BLaER1 treated with 17β-estradiol and CSF1 and Interleukin-3, amounts not matched to agents 10 nM and 100 nM (cell line): ENCODE measurements around the gene ADGRA1.
A peak's percentile ranks its signal among the peaks of the same experiment; 100 is the strongest.

Source experiments
- H3K27ac ChIP-seq, 11 experiments: shearing (Covaris generic); formaldehyde crosslinking; 2 replicates each; pipeline ENCODE4 v1.8.1; 2022
- H3K27me3 ChIP-seq, 11 experiments: shearing (Covaris generic); formaldehyde crosslinking; 2 replicates each; pipeline ENCODE4 v1.8.1; 2022
- H3K36me3 ChIP-seq, 11 experiments: shearing (Covaris generic); formaldehyde crosslinking; 2 replicates each; pipeline ENCODE4 v1.8.1; 2022
- H3K4me1 ChIP-seq, 10 experiments: shearing (Covaris generic); formaldehyde crosslinking; 2 replicates each; pipeline ENCODE4 v1.8.1; 2022
- H3K4me2 ChIP-seq, 11 experiments: shearing (Covaris generic); formaldehyde crosslinking; 2 replicates each; pipeline ENCODE4 v1.8.1; 2022
- H3K4me3 ChIP-seq, 10 experiments: shearing (Covaris generic); formaldehyde crosslinking; 2 replicates each; pipeline ENCODE4 v1.8.1; 2022
- H3K9ac ChIP-seq, 11 experiments: shearing (Covaris generic); formaldehyde crosslinking; 2 replicates each; pipeline ENCODE4 v1.8.1; 2022
- H3K9me3 ChIP-seq, 11 experiments: shearing (Covaris generic); formaldehyde crosslinking; replicated peaks in 1 of 11; 2 replicates each; pipeline ENCODE4 v1.8.1; 2022
- H4K20me1 ChIP-seq, 11 experiments: shearing (Covaris generic); formaldehyde crosslinking; 2 replicates each; pipeline ENCODE4 v1.8.1; 2022
- Cebpa-rat ChIP-seq, 11 experiments: shearing (Covaris generic); IDR thresholded peaks; 2 replicates each; pipeline ENCODE4 v1.8.1; 2022

ADGRA1 gene

GRCh38 chr10:133176546-133176945, 88.8 kb downstream of the ADGRA1 start:
- H3K27ac ChIP-seq = no peak overlapping the region
- H3K4me2 ChIP-seq = no peak overlapping the region
- H3K36me3 ChIP-seq = no peaks in the 10 kb centered on the region
- H3K27me3 ChIP-seq = peaks cover 11 to 35% (median 26%) of the 10 kb centered on the region in 11 experiments
- H3K9ac ChIP-seq = no peak overlapping the region
- no peak for TF ChIP-seq Cebpa-rat (IDR thresholded peaks at IDR 0.05)
- no peak overlapping the region for H3K4me3 ChIP-seq
- peaks cover 0 to 17% (median 0%) of the 10 kb centered on the region in 11 experiments; a peak in 6 of 22 replicates for H3K9me3 ChIP-seq
- H3K4me1 ChIP-seq = peaks cover 14 to 53% (median 29%) of the 10 kb centered on the region in 10 experiments; a peak in 19 of 20 replicates
- peaks cover 0 to 23% (median 7%) of the 10 kb centered on the region in 11 experiments; a peak in 8 of 22 replicates for H4K20me1 ChIP-seq

- peaks cover 0 to 34% (median 8%) of the 10 kb centered on the region in 11 experiments; a peak in 10 of 22 replicates for H4K20me1 ChIP-seq
- no peak overlapping the region for H3K9ac ChIP-seq
- H3K27ac ChIP-seq = no peak overlapping the region
- peaks cover 14 to 64% (median 37%) of the 10 kb centered on the region in 10 experiments; a peak in 19 of 20 replicates for H3K4me1 ChIP-seq
- H3K9me3 ChIP-seq = peaks cover 0 to 17% (median 0%) of the 10 kb centered on the region in 11 experiments; a peak in 6 of 22 replicates
- peaks cover 11 to 42% (median 27%) of the 10 kb centered on the region in 11 experiments for H3K27me3 ChIP-seq
- H3K4me3 ChIP-seq = no peak overlapping the region
- peak overlapping the region in 9 of 11 experiments; percentile 55 to 88 (median 71); a peak in 17 of 22 replicates for H3K4me2 ChIP-seq
- no peak for TF ChIP-seq Cebpa-rat (IDR thresholded peaks at IDR 0.05)
- H3K36me3 ChIP-seq = no peaks in the 10 kb centered on the region
These were observed 89.8 kb downstream of the ADGRA1 start for GRCh38 chr10:133177380-133178157.

GRCh38 chr10:133178357-133179127, 90.8 kb downstream of the ADGRA1 start:
- H3K36me3 ChIP-seq = no peaks in the 10 kb centered on the region
- TF ChIP-seq Cebpa-rat (IDR thresholded peaks at IDR 0.05) = no peak

GRCh38 chr10:133179128-133179520, 91.4 kb downstream of the ADGRA1 start:
- Histone ChIP-seq H3K9ac (no peak overlapping the region), H3K9me3 (peaks cover 0 to 17% (median 0%) of the 10 kb centered on the region in 11 experiments; a peak in 5 of 22 replicates), H3K36me3 (no peaks in the 10 kb centered on the region), H3K27ac (no peak overlapping the region), H4K20me1 (peaks cover 0 to 46% (median 16%) of the 10 kb centered on the region in 11 experiments; a peak in 13 of 22 replicates), H3K4me2 (peak overlapping the region in 10 of 11 experiments; percentile 33 to 88 (median 71); a peak in 17 of 22 replicates), H3K27me3 (peaks cover 11 to 57% (median 37%) of the 10 kb centered on the region in 11 experiments), H3K4me1 (peaks cover 17 to 64% (median 52%) of the 10 kb centered on the region in 10 experiments), H3K4me3 (no peak overlapping the region)
- TF ChIP-seq Cebpa-rat (IDR thresholded peaks at IDR 0.05) = no peak

More at GRCh38 chr10:133178357-133179127, 90.8 kb downstream of the ADGRA1 start:
- H4K20me1 ChIP-seq = peaks cover 0 to 43% (median 16%) of the 10 kb centered on the region in 11 experiments; a peak in 13 of 22 replicates
- peak overlapping the region; percentile 26 to 88 (median 71); a peak in 19 of 22 replicates for H3K4me2 ChIP-seq
- peak overlapping the region in 1 of 11 experiments; percentile 12; a peak in 2 of 22 replicates for H3K9ac ChIP-seq
- H3K27ac ChIP-seq = no peak overlapping the region
- H3K27me3 ChIP-seq = peaks cover 11 to 52% (median 37%) of the 10 kb centered on the region in 11 experiments
- no peak overlapping the region for H3K4me3 ChIP-seq
- H3K9me3 ChIP-seq = peaks cover 0 to 17% (median 0%) of the 10 kb centered on the region in 11 experiments; a peak in 6 of 22 replicates
- H3K4me1 ChIP-seq = peaks cover 23 to 64% (median 46%) of the 10 kb centered on the region in 10 experiments

GRCh38 chr10:133179651-133180050, 91.9 kb downstream of the ADGRA1 start:
- Histone ChIP-seq H3K27ac (no peak overlapping the region), H3K4me1 (peaks cover 17 to 70% (median 57%) of the 10 kb centered on the region in 10 experiments), H3K4me2 (peak overlapping the region in 8 of 11 experiments; percentile 46 to 88 (median 76); a peak in 16 of 22 replicates), H4K20me1 (peaks cover 0 to 52% (median 16%) of the 10 kb centered on the region in 11 experiments; a peak in 15 of 22 replicates), H3K27me3 (peaks cover 11 to 62% (median 37%) of the 10 kb centered on the region in 11 experiments), H3K36me3 (no peaks in the 10 kb centered on the region), H3K9me3 (peaks cover 0 to 17% (median 0%) of the 10 kb centered on the region in 11 experiments; a peak in 5 of 22 replicates), H3K4me3 (no peak overlapping the region), H3K9ac (peak overlapping the region in 2 of 11 experiments; percentile 14 to 41; a peak in 1 of 22 replicates)
- TF ChIP-seq Cebpa-rat (IDR thresholded peaks at IDR 0.05) = no peak

- H3K4me3 ChIP-seq = no peak overlapping the region
- H3K4me2 ChIP-seq = peak overlapping the region in 8 of 11 experiments; percentile 46 to 88 (median 76); a peak in 16 of 22 replicates
- no peak overlapping the region for H3K27ac ChIP-seq
- H4K20me1 ChIP-seq = peaks cover 0 to 59% (median 16%) of the 10 kb centered on the region in 11 experiments; a peak in 15 of 22 replicates
- peak overlapping the region in 2 of 11 experiments; percentile 14 to 41; a peak in 1 of 22 replicates for H3K9ac ChIP-seq
- peaks cover 0 to 17% (median 0%) of the 10 kb centered on the region in 11 experiments; a peak in 5 of 22 replicates for H3K9me3 ChIP-seq
- peaks cover 11 to 70% (median 37%) of the 10 kb centered on the region in 11 experiments for H3K27me3 ChIP-seq
- no peaks in the 10 kb centered on the region for H3K36me3 ChIP-seq
- no peak for TF ChIP-seq Cebpa-rat (IDR thresholded peaks at IDR 0.05)
- H3K4me1 ChIP-seq = peaks cover 17 to 77% (median 64%) of the 10 kb centered on the region in 10 experiments
These were observed 92.7 kb downstream of the ADGRA1 start for GRCh38 chr10:133180192-133180964.

GRCh38 chr10:133180965-133181639, 93.4 kb downstream of the ADGRA1 start:
- peaks cover 0 to 17% (median 0%) of the 10 kb centered on the region in 11 experiments; a peak in 5 of 22 replicates for H3K9me3 ChIP-seq
- peak overlapping the region in 5 of 11 experiments; percentile 14 to 91 (median 79); a peak in 5 of 22 replicates for H3K4me2 ChIP-seq
- H3K4me3 ChIP-seq = no peak overlapping the region
- H3K27ac ChIP-seq = no peak overlapping the region
- H3K27me3 ChIP-seq = peaks cover 11 to 76% (median 37%) of the 10 kb centered on the region in 11 experiments
- no peak for TF ChIP-seq Cebpa-rat (IDR thresholded peaks at IDR 0.05)
- no peaks in the 10 kb centered on the region for H3K36me3 ChIP-seq
- H3K9ac ChIP-seq = no peak overlapping the region
- peaks cover 20 to 83% (median 70%) of the 10 kb centered on the region in 10 experiments for H3K4me1 ChIP-seq
- H4K20me1 ChIP-seq = peaks cover 0 to 62% (median 18%) of the 10 kb centered on the region in 11 experiments; a peak in 15 of 22 replicates
